ENCODE data around the gene DTNBP1. TPM values are rescaled to one million over a fixed set of nuclear protein-coding genes. Genes with fewer than 3 reads are reported as not detected.

The DTNBP1 gene
- total RNA-seq, 1 experiment from 2014 or later: 2.7 TPM

DNA sequence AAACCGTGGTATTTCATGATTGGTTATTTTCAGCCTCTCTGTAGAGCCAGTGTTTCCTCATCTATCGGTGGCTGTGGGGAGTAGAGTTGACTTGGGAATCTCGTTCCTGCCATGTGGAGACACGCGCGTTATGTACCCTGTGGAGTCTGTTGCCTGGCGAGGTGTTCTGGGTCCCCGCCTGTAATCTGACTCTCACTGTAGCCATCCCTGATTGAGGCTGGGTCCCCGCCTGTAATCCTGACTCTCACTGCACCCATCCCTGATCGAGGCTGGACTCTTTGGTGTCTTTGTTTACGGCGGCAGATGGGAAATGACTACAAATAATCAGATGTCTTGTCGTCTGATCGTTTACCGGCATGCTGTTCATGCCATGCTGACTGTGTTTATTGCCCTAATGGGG, 153.9 kb downstream of the DTNBP1 start:
- no peak overlapping the region for H3K4me3 ChIP-seq
- H3K9me3 ChIP-seq (replicated peaks): no peaks in the 10 kb centered on the region
- peaks cover 32% of the 10 kb centered on the region for H3K4me1 ChIP-seq (replicated peaks)
- H3K27ac ChIP-seq: no peak overlapping the region
- no peaks in the 10 kb centered on the region for H3K27me3 ChIP-seq (replicated peaks)
- peak in 1 of 2 experiments; percentile 9 for DNase-seq (ENCODE audit: low read depth in 1 of 2, low spot score in 2 of 2)
- H3K36me3 ChIP-seq: peaks cover 18% of the 10 kb centered on the region; the same call in 1 of the 2 replicates

DNA sequence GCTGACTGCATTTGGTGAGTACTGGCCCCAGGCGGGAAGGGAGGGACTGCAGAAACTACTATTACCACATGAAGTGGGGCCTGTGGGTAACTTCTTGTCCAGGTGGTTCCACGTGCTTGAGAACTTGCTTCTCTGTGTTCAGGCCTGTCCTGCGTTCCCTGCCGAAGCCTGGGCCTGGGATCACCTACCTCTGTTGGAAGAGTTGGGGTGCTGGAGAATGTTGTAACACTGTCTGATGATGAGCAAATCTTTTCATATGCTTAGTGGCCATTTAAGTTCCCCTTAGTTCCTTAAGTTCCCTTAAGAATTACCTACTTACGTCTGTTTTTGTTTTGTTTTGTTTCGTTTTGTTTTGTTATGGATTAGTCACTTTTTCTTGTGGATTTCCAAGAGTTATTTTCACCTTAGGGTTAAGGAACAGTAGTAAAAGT, 154.4 kb downstream of the DTNBP1 start:
- Histone ChIP-seq H3K4me1 (replicated peaks) (peaks cover 32% of the 10 kb centered on the region), H3K4me3 (no peak overlapping the region), H3K9me3 (replicated peaks) (no peaks in the 10 kb centered on the region), H3K27ac (no peak overlapping the region), H3K27me3 (replicated peaks) (no peaks in the 10 kb centered on the region), H3K36me3 (peaks cover 16% of the 10 kb centered on the region; the same call in 1 of the 2 replicates)
- peak in 1 of 2 experiments; percentile 20 for DNase-seq (ENCODE audit: low read depth in 1 of 2, low spot score in 2 of 2)

DNA sequence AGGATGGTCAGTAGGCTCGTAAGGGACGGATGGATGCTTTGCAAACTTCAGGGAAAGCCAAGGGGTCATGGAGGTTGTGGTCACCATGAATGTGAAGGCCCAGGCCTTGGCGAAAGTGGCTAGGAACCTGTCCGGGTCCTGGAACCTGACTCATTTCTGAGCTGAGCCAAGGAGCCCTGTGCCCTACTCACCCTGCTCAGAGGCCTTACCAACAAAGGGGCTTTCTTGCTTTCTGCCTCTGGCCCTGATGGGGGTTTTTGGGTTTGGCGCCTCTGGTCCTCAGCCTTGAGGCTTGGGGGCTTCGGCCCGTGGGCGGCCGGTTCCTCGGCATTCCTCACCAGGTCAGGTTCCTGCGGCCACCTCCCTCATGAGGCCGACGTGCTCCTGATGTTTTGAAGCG, 155.1 kb downstream of the DTNBP1 start:
- no peak for DNase-seq (ENCODE audit: low read depth in 1 of 2, low spot score in 2 of 2)
- peaks cover 9% of the 10 kb centered on the region; the same call in 1 of the 2 replicates for H3K36me3 ChIP-seq
- no peak overlapping the region for H3K27ac ChIP-seq
- H3K4me1 ChIP-seq (replicated peaks): peaks cover 32% of the 10 kb centered on the region
- no peak overlapping the region for H3K4me3 ChIP-seq
- no peaks in the 10 kb centered on the region for H3K9me3 ChIP-seq (replicated peaks)
- H3K27me3 ChIP-seq (replicated peaks): no peaks in the 10 kb centered on the region

DNA sequence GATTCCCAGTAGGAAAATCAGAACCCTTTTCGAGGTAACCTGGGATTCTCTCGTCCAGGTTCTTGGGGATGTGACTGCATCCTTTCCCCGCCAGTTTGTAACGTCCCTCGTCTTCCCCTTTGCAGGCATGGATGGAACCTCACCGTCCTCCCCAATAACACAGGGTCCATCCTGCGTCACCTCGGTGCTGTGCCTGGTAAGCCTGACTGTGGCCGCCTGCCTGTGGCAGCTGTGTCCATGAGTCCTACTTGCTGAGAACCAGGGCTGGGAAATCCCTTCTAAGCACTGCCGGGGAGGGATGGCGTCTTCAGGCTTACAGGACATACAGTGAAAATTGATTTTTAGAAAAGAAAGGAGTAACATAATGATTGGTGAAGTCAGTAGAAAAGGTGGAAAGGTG, 155.6 kb downstream of the DTNBP1 start:
- DNase-seq (ENCODE audit: low read depth in 1 of 2, low spot score in 2 of 2): no peak
- H3K9me3 ChIP-seq (replicated peaks): no peaks in the 10 kb centered on the region
- H3K27ac ChIP-seq: no peak overlapping the region
- peaks cover 6% of the 10 kb centered on the region; the same call in 1 of the 2 replicates for H3K36me3 ChIP-seq
- no peak overlapping the region for H3K4me3 ChIP-seq
- no peaks in the 10 kb centered on the region for H3K27me3 ChIP-seq (replicated peaks)
- peaks cover 32% of the 10 kb centered on the region for H3K4me1 ChIP-seq (replicated peaks)

DNA sequence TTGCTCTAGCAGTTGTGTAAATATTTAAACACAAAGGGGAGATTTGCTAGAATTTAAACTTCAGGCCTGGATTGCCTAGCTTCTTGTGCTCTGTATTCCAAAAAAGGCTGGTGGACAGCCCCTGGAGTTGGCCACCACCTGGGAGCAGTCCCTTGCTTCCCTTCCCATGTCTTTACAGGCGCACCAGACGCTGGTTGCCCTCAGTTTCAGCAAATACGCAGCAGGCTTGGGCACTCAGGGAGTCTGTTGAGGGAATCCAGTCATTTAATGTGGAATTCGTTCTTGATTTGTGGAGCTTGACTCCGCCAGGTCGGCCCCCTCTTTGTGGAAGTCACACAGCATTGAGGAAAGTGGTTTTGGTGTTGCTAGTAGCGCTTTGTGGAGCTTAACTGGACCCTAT, 156.8 kb downstream of the DTNBP1 start:
- DNase-seq (ENCODE audit: low read depth in 1 of 2, low spot score in 2 of 2): no peak
- Histone ChIP-seq H3K9me3 (replicated peaks) (no peaks in the 10 kb centered on the region), H3K27me3 (replicated peaks) (no peaks in the 10 kb centered on the region), H3K4me3 (no peak overlapping the region), H3K27ac (no peak overlapping the region), H3K36me3 (no peaks in the 10 kb centered on the region; the same call in 1 of the 2 replicates), H3K4me1 (replicated peaks) (peaks cover 32% of the 10 kb centered on the region)

DNA sequence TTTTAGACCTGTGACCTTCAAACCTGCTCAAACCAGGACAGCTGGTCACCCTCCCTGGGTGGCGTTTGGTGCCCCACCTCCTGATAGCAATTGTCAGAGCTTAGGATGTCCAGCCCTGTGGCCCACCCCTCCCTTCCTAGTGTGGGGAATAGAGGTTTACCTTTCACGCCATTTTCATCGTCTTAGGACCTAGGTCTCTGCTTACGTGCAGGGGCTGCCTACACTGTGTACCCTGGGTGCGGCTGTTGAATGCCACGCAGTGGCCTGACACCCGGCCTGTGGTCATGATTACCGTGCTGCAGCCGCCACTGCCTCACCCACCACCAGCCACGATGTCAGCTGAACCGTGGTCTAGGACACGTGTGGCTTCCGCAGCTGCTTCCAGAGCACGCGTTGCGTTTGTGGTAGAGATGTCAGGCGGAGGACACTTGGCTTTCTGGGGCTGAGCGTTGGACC, 157.3 kb downstream of the DTNBP1 start:
- Histone ChIP-seq H3K4me3 (no peak overlapping the region), H3K27me3 (replicated peaks) (no peaks in the 10 kb centered on the region), H3K36me3 (no peaks in the 10 kb centered on the region; the same call in 1 of the 2 replicates), H3K27ac (no peak overlapping the region), H3K4me1 (replicated peaks) (peaks cover 32% of the 10 kb centered on the region), H3K9me3 (replicated peaks) (no peaks in the 10 kb centered on the region)
- no peak for DNase-seq (ENCODE audit: low read depth in 1 of 2, low spot score in 2 of 2)

DNA sequence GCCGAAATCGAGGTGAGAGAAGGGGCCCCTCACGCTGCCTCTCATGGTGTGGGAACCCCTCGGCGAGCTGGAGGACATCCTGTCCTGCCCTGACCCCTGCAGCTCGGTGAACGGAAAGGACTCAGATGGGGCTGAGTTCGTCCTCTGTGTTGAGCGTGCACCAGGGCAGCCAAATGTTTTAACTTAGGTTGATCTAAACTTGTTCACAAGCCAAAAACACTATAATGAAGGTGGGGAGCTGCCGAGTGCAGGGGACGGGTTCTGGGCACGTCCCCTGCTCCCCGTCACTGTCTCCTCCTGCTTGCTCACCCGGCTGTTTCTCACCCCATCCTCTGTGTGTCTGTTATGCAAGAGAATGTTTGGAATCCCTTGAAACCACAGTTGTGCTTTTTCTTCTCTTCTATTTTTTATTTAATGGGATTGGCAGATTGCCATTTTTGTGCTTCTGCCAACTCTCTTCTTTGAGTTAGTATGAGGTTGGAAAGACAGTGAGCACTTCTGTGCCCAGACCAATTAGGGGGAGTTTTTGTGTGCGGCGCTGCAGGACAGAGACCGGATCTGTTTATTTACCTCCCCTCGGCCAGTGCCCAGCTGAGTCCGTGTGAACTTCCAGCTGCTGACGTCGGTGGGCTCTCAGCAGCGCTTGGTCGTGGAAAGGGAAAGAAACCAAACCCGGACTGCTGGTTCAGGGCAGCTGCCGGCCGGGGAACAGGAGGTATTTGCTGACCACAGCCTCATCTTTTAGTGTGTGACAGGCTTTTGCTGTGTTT, 158.1 kb downstream of the DTNBP1 start:
- Histone ChIP-seq H3K9me3 (replicated peaks) (no peaks in the 10 kb centered on the region), H3K27ac (no peak overlapping the region), H3K4me1 (replicated peaks) (peaks cover 26% of the 10 kb centered on the region), H3K36me3 (no peaks in the 10 kb centered on the region; the same call in 1 of the 2 replicates), H3K4me3 (no peak overlapping the region), H3K27me3 (replicated peaks) (no peaks in the 10 kb centered on the region)
- peak; percentile 91 to 98 for DNase-seq (ENCODE audit: low read depth in 1 of 2, low spot score in 2 of 2)

DNA sequence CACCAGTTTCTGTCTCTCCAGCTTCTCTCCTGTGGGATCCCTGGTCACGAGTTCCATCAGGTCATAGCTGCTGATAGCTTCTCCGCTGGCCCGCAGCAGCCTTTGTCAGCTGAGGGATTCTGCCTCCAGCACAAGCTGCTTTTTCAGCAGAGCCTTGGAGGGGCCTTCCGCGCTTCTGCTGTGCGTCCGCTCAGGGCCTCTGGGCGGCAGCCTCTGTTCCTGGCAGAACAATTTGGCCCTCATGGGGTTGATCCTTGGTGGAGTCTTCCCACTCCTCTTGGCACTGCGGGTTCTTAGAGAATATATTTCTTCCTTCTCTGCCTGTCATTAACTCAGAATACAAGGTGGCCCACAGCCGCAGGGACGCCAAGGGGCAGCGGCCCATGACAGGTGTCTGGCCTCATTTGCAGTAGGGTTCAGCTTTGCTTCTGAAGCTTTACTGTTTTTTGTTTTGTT, 158.8 kb downstream of the DTNBP1 start:
- H3K27me3 ChIP-seq (replicated peaks): no peaks in the 10 kb centered on the region
- no peaks in the 10 kb centered on the region for H3K9me3 ChIP-seq (replicated peaks)
- peak in 1 of 2 experiments; percentile 7 for DNase-seq (ENCODE audit: low read depth in 1 of 2, low spot score in 2 of 2)
- no peaks in the 10 kb centered on the region; the same call in 1 of the 2 replicates for H3K36me3 ChIP-seq
- H3K27ac ChIP-seq: no peak overlapping the region
- no peak overlapping the region for H3K4me3 ChIP-seq
- H3K4me1 ChIP-seq (replicated peaks): peaks cover 20% of the 10 kb centered on the region

DNA sequence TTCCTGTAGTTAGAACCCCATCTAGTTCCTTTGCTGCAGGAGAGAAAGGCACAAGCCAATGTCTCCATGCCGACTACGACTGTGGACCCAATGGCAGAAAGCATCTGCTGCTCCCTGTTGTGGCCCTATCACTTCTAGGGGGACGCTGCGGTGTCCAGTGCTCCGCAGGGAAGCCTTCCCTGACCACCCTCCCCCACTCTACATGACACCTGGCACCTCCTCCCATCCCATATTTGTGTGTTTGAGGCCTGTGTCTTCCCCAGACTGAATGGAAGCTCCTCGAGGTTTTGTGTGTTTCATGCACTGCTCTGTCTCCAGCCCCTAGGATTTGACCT, 159.5 kb downstream of the DTNBP1 start:
- H3K27ac ChIP-seq: no peak overlapping the region
- no peaks in the 10 kb centered on the region; the same call in 1 of the 2 replicates for H3K36me3 ChIP-seq

DNA sequence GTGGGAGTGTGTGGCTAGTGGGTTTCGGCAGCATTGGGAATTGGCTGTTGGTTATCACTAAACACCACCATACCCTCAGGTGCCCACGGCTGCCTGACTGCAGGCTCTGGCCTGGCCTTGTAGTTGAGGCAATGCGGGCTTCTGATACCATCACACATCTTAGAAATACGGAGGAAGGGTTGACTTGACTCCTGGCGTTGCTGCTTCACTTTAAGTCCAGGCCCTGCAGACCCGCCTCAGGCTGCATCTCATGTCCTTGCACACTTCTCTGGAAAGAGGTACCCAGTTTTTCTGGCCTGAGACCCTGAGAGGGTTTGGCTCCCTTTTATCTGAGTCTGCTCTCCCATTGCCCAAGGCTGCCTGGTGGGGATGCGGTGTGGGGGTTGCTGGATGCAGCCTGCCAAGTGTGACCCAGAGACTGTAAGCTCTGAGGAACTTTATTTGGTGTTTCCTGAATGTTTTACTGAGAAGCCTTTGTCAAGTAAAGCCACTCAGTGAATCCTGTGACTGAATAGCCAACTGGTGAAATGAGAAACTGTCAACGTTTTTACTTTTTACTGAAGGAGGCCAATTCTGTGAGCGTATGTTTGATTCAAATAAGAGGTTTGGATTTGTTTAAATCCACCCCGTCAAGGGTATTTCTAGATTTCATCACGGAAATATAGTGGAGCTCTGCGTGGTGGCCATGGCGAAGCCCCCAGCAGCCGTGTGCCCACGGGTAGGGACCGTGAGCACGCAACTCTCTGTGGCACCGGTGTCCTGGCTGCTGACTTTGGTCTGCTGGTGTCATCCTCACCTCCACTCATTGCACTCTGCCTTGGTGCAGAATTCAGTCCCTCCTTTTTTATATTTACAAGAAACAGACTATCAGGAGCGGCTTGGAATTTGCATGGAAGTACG, 160.1 kb downstream of the DTNBP1 start:
- H3K4me3 ChIP-seq: no peak overlapping the region
- H3K9me3 ChIP-seq (replicated peaks): no peaks in the 10 kb centered on the region
- no peaks in the 10 kb centered on the region; the same call in 1 of the 2 replicates for H3K36me3 ChIP-seq
- peaks cover 12% of the 10 kb centered on the region for H3K4me1 ChIP-seq (replicated peaks)
- H3K27me3 ChIP-seq (replicated peaks): no peaks in the 10 kb centered on the region
- H3K27ac ChIP-seq: no peak overlapping the region
- DNase-seq (ENCODE audit: low read depth in 1 of 2, low spot score in 2 of 2): no peak

More for the DNA sequence above, 159.5 kb downstream of the DTNBP1 start:
- Histone ChIP-seq H3K4me3 (no peak overlapping the region), H3K27me3 (replicated peaks) (no peaks in the 10 kb centered on the region), H3K9me3 (replicated peaks) (no peaks in the 10 kb centered on the region), H3K4me1 (replicated peaks) (peaks cover 12% of the 10 kb centered on the region)
- no peak for DNase-seq (ENCODE audit: low read depth in 1 of 2, low spot score in 2 of 2)

DNA sequence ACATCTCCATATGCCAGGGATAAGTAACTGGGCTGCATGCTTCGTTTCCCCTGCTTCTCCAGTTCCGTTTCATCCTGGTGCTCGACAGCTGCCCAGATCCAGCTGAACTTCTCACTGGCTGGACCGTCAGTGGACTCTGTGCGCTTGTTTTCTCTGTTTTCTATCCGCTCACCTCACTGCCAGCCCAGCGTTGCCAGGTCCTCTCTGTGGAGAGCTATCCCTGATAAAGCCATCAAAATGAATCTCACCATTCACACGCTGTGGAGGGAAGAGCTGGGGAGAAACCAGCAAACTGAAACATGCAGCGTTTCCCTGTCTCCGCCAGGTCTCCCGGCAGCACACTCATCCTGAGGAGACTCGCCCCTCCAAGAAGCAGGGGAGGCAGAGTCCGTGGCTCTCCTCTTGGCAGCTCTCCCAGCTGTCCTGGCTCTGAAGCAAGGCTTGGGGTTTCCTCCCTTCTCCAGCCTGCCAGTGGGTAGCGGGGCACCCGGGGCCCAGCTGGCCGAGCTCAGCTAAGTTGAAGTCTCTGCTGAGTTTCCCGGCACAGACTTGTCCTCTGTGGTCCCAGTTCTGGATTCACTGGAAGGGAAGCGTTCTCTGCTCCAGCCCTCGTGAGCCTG, 160.9 kb downstream of the DTNBP1 start:
- no peak overlapping the region for H3K4me3 ChIP-seq
- H3K9me3 ChIP-seq (replicated peaks): no peaks in the 10 kb centered on the region
- no peak overlapping the region for H3K27ac ChIP-seq
- no peaks in the 10 kb centered on the region for H3K27me3 ChIP-seq (replicated peaks)
- DNase-seq (ENCODE audit: low read depth in 1 of 2, low spot score in 2 of 2): no peak
- peaks cover 3% of the 10 kb centered on the region for H3K36me3 ChIP-seq
- peaks cover 12% of the 10 kb centered on the region for H3K4me1 ChIP-seq (replicated peaks)

DNA sequence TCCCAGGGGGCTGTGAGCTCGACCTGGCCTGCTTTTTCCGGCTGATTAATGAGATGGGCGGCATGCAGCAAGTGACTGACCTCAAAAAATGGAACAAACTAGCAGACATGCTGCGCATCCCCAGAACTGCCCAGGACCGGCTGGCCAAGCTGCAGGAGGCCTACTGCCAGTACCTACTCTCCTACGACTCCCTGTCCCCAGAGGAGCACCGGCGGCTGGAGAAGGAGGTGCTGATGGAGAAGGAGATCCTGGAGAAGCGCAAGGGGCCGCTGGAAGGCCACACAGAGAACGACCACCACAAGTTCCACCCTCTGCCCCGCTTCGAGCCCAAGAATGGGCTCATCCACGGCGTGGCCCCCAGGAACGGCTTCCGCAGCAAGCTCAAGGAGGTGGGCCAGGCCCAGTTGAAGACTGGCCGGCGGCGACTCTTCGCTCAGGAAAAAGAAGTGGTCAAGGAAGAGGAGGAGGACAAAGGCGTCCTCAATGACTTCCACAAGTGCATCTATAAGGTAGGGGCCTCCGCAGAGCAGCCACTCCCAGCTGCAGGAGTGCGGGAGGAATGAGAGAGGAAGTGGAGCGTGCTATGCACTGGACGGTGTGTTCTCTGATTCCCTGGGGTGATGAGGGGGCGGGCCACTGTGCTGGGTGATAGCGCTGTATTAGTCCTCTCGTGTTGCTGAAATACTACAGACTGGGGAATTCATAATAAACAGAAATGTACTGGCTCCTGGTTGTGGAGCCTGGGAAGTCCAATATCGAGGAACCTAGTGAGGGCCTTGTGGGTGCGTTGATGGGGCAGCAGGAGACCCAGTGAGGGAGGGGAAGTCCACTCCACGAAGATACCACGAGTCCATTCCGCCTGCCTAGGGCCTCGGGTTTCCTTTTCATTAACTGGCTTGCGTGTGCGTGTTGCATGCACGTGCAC, 161.7 kb downstream of the DTNBP1 start:
- Histone ChIP-seq H3K27me3 (replicated peaks) (no peaks in the 10 kb centered on the region), H3K27ac (no peak overlapping the region), H3K4me3 (no peak overlapping the region), H3K9me3 (replicated peaks) (no peaks in the 10 kb centered on the region), H3K36me3 (peaks cover 8% of the 10 kb centered on the region), H3K4me1 (replicated peaks) (peaks cover 12% of the 10 kb centered on the region)
- no peak for DNase-seq (ENCODE audit: low read depth in 1 of 2, low spot score in 2 of 2)

Data from SJSA1 (cell line).